Measurements from ENCODE around the gene KRTAP5-4. TPM values are rescaled to one million over a fixed set of nuclear protein-coding genes. Genes with fewer than 3 reads are reported as not detected.
"Not testable (repeated sequence)": the region's sequence is repeated elsewhere in the genome, so short reads cannot be mapped to it uniquely, and the experiment has no call there.

Gene KRTAP5-4
- total RNA-seq, 2 donors from 2014 or later: not detected

GRCh38 chr11:1650918-1651262 lies 29.0 kb upstream of the KRTAP5-4 start:
- no peak for TF ChIP-seq CTCF (IDR thresholded peaks at IDR 0.05)
- no peaks in the 10 kb centered on the region for H3K27me3 ChIP-seq
- no peak for DNase-seq (ENCODE audit: low spot score)
- H3K9me3 ChIP-seq: no peaks in the 10 kb centered on the region
- H3K36me3 ChIP-seq: no peaks in the 10 kb centered on the region
- H3K4me3 ChIP-seq: no peak overlapping the region
- no peaks in the 10 kb centered on the region for H3K4me1 ChIP-seq
- H3K27ac ChIP-seq: no peak overlapping the region

- Histone ChIP-seq H3K27me3 (no peaks in the 10 kb centered on the region), H3K4me3 (no peak overlapping the region), H3K36me3 (no peaks in the 10 kb centered on the region), H3K4me1 (no peaks in the 10 kb centered on the region), H3K27ac (no peak overlapping the region), H3K9me3 (no peaks in the 10 kb centered on the region)
- DNase-seq (ENCODE audit: low spot score): no peak
- no peak for TF ChIP-seq CTCF (IDR thresholded peaks at IDR 0.05)
These were observed 28.3 kb upstream of the KRTAP5-4 start for GRCh38 chr11:1650034-1650917.

- TF ChIP-seq CTCF (IDR thresholded peaks at IDR 0.05): no peak
- Histone ChIP-seq H3K36me3 (no peaks in the 10 kb centered on the region), H3K4me1 (no peaks in the 10 kb centered on the region), H3K27me3 (no peaks in the 10 kb centered on the region), H3K4me3 (no peak overlapping the region), H3K9me3 (no peaks in the 10 kb centered on the region), H3K27ac (no peak overlapping the region)
- no peak for DNase-seq (ENCODE audit: low spot score)
These were observed 26.9 kb upstream of the KRTAP5-4 start for GRCh38 chr11:1648653-1649420.

GRCh38 chr11:1647901-1648652 lies 26.1 kb upstream of the KRTAP5-4 start:
- Histone ChIP-seq H3K27ac (no peak overlapping the region), H3K4me3 (no peak overlapping the region), H3K9me3 (no peaks in the 10 kb centered on the region), H3K4me1 (no peaks in the 10 kb centered on the region), H3K27me3 (no peaks in the 10 kb centered on the region), H3K36me3 (no peaks in the 10 kb centered on the region)
- no peak for TF ChIP-seq CTCF (IDR thresholded peaks at IDR 0.05)
- no peak for DNase-seq (ENCODE audit: low spot score)

- not testable (repeated sequence) for H3K4me1 ChIP-seq; H3K27ac ChIP-seq; H3K27me3 ChIP-seq; H3K9me3 ChIP-seq; H3K4me3 ChIP-seq; DNase-seq (ENCODE audit: low spot score); H3K36me3 ChIP-seq
These were observed 24.6 kb upstream of the KRTAP5-4 start for GRCh38 chr11:1646540-1646939.

GRCh38 chr11:1645357-1645821 lies 23.5 kb upstream of the KRTAP5-4 start:
- DNase-seq (ENCODE audit: low spot score): no peak
- no peak for TF ChIP-seq CTCF (IDR thresholded peaks at IDR 0.05)
- H3K36me3 ChIP-seq: no peaks in the 10 kb centered on the region
- no peaks in the 10 kb centered on the region for H3K27me3 ChIP-seq
- no peak overlapping the region for H3K27ac ChIP-seq
- no peaks in the 10 kb centered on the region for H3K4me1 ChIP-seq
- no peak overlapping the region for H3K4me3 ChIP-seq
- no peaks in the 10 kb centered on the region for H3K9me3 ChIP-seq

Measured in right atrium auricular region (tissue), 2 donors.